DMS79 (cell line): ENCODE results near the gene PRPF40B.
"Not testable (repeated sequence)": the region's sequence is repeated elsewhere in the genome, so short reads cannot be mapped to it uniquely, and the experiment has no call there.

Experiments used
- DNase-seq: peaks from one replicate; lab custom pipeline; 2025; lab: John Stamatoyannopoulos, UW

The PRPF40B gene

GRCh38 chr12:49609059-49609874 lies 14.1 kb upstream of the PRPF40B start:
- DNase-seq = no peak

GRCh38 chr12:49609875-49610154 lies 13.5 kb upstream of the PRPF40B start:
- no peak for DNase-seq

- not testable (repeated sequence) for DNase-seq
These were observed 12.6 kb upstream of the PRPF40B start for GRCh38 chr12:49610785-49611184.

- DNase-seq = no peak
These were observed 11.2 kb upstream of the PRPF40B start for GRCh38 chr12:49612210-49612609.

- DNase-seq = no peak
These were observed 7.6 kb upstream of the PRPF40B start for GRCh38 chr12:49615725-49616124.

- no peak for DNase-seq
These were observed 6.7 kb upstream of the PRPF40B start for GRCh38 chr12:49616533-49617219.

GRCh38 chr12:49618576-49618975 lies 4.8 kb upstream of the PRPF40B start:
- DNase-seq = no peak

GRCh38 chr12:49619286-49619685 lies 4.1 kb upstream of the PRPF40B start:
- no peak for DNase-seq

GRCh38 chr12:49621651-49622500 lies 1.5 kb upstream of the PRPF40B start:
- DNase-seq = no peak

- peak; percentile 56 for DNase-seq
These were observed 740 bp upstream of the PRPF40B start for GRCh38 chr12:49622501-49623141.

- no peak for DNase-seq
These were observed 1.7 kb downstream of the PRPF40B start for GRCh38 chr12:49624921-49625577.

GRCh38 chr12:49626169-49626835 lies 2.9 kb downstream of the PRPF40B start:
- no peak for DNase-seq

- DNase-seq = no peak
These were observed 3.5 kb downstream of the PRPF40B start for GRCh38 chr12:49626836-49627235.

- no peak for DNase-seq
These were observed 4.5 kb downstream of the PRPF40B start for GRCh38 chr12:49627752-49628360.

GRCh38 chr12:49631336-49631907 lies 8.1 kb downstream of the PRPF40B start:
- DNase-seq = no peak

GRCh38 chr12:49632401-49632800 lies 9.0 kb downstream of the PRPF40B start:
- DNase-seq = no peak

GRCh38 chr12:49632986-49633702 lies 9.8 kb downstream of the PRPF40B start:
- no peak for DNase-seq

- DNase-seq = no peak
These were observed 10.5 kb downstream of the PRPF40B start for GRCh38 chr12:49633703-49634345.

GRCh38 chr12:49635036-49635435 lies 11.7 kb downstream of the PRPF40B start:
- no peak for DNase-seq
